IMR-90 (cell line): ENCODE results near the gene TAAR2. TPM values are rescaled to one million over a fixed set of nuclear protein-coding genes. Genes with fewer than 3 reads are reported as not detected.

ENCODE experiments used
- ATAC-seq: fragments of 200-7000 bp; cut with Tn5 transposase; 2 replicates; pipeline ENCODE4 v1.9.1; 2020; ENCODE audit warnings: low read depth, mild to moderate bottlenecking, moderate library complexity
- BruUV-seq: library from RNA; stranded (reverse); fragments of 400-500 nt; replicated peaks from 2 replicates; lab custom pipeline; 2021; lab: Mats Ljungman, UMichigan
- CTCF ChIA-PET: fragments of 300-600 bp; formaldehyde crosslinking; extraction: SDS; loops from one replicate; lab custom pipeline; 2021; ENCODE audit warnings: antibody characterized with exemption; lab: Yijun Ruan, JAX
- POLR2A ChIA-PET: fragments of 300-600 bp; sonication (Branson Sonifier 250); formaldehyde crosslinking; loops from one replicate; lab custom pipeline; 2022; ENCODE audit warnings: antibody characterized with exemption; ENCODE audit not compliant: unreplicated experiment; lab: Charles Lee
- DNase-seq: peaks from one replicate; pipeline ENCODE4 v3.0.0; 2013
- H2AFZ ChIP-seq: replicated peaks from 2 replicates; pipeline ENCODE3; 2013; ENCODE audit warnings: low read length, mild to moderate bottlenecking; ENCODE audit not compliant: poor library complexity
- H2AK5ac ChIP-seq: 2 replicates; pipeline ENCODE4 v1.6.1; 2013; ENCODE audit warnings: low read depth, low read length, inconsistent platforms
- H2AK9ac ChIP-seq: replicated peaks from 2 replicates; pipeline ENCODE3; 2013; ENCODE audit warnings: mild to moderate bottlenecking, low read depth, low read length, moderate library complexity; ENCODE audit not compliant: poor library complexity
- H2BK120ac ChIP-seq: 2 replicates; pipeline ENCODE4 v1.6.1; 2013; ENCODE audit warnings: low read depth, low read length, inconsistent platforms
- H2BK15ac ChIP-seq: 3 replicates; pipeline ENCODE4 v1.6.1; 2013; ENCODE audit warnings: low read depth, low read length, inconsistent platforms
- H2BK20ac ChIP-seq: 2 replicates; pipeline ENCODE4 v1.6.1; 2013; ENCODE audit warnings: low read depth, mild to moderate bottlenecking, inconsistent platforms, low read length, moderate library complexity
- H2BK5ac ChIP-seq: 2 replicates; pipeline ENCODE4 v1.6.1; 2013; ENCODE audit warnings: mild to moderate bottlenecking, low read depth, low read length, inconsistent platforms; ENCODE audit not compliant: poor library complexity, severe bottlenecking
- H3K14ac ChIP-seq: replicated peaks from 2 replicates; pipeline ENCODE4 v1.6.1; 2013; ENCODE audit warnings: low read depth, low read length, inconsistent platforms
- H3K18ac ChIP-seq: 2 replicates; pipeline ENCODE4 v1.6.1; 2013; ENCODE audit warnings: low read depth, low read length, control low read depth
- H3K23ac ChIP-seq: 2 replicates; pipeline ENCODE4 v1.6.1; 2013; ENCODE audit warnings: low read depth, low read length, inconsistent platforms
- H3K27ac ChIP-seq: 2 replicates; pipeline ENCODE4 v1.5.1; 2013; ENCODE audit warnings: mild to moderate bottlenecking, control low read depth, low read length; ENCODE audit not compliant: insufficient read depth
- H3K27me3 ChIP-seq: 2 replicates; pipeline ENCODE4 v1.6.1; 2013; ENCODE audit warnings: low read length; ENCODE audit not compliant: control insufficient read depth, insufficient read depth
- H3K36me3 ChIP-seq: 2 replicates; pipeline ENCODE4 v1.6.1; 2013; ENCODE audit warnings: low read length, mixed read lengths; ENCODE audit not compliant: control insufficient read depth, insufficient read depth
- H3K4ac ChIP-seq: 2 replicates; pipeline ENCODE4 v1.6.1; 2013; ENCODE audit warnings: low read depth, low read length, inconsistent platforms
- H3K4me1 ChIP-seq: 2 replicates; pipeline ENCODE4 v1.6.1; 2013; ENCODE audit warnings: low read length, mixed read lengths; ENCODE audit not compliant: control insufficient read depth, insufficient read depth
- H3K4me2 ChIP-seq: 2 replicates; pipeline ENCODE4 v1.6.1; 2013; ENCODE audit warnings: low read depth, mild to moderate bottlenecking, control low read depth, low read length, moderate library complexity
- H3K4me3 ChIP-seq: 2 replicates; pipeline ENCODE4 v1.5.1; 2013; ENCODE audit warnings: low read depth, mild to moderate bottlenecking, control low read depth, low read length, moderate library complexity; ENCODE audit not compliant: insufficient read depth
- H3K56ac ChIP-seq: 2 replicates; pipeline ENCODE4 v1.6.1; 2013; ENCODE audit warnings: low read length, inconsistent platforms; ENCODE audit not compliant: insufficient read depth; ENCODE audit errors: extremely low read depth
- H3K79me1 ChIP-seq, 2 experiments: 2 replicates each; pipeline ENCODE4 v1.6.1; 2013; ENCODE audit warnings: low read length in 2 of 2, inconsistent platforms in 1 of 2, low read depth in 1 of 2
- H3K9ac ChIP-seq: 2 replicates; pipeline ENCODE4 v1.6.1; 2013; ENCODE audit warnings: low read depth, low read length, control low read depth
- H3K9me1 ChIP-seq: 2 replicates; pipeline ENCODE4 v1.6.1; 2013; ENCODE audit warnings: low read length, inconsistent platforms; ENCODE audit not compliant: insufficient read depth
- H3K9me3 ChIP-seq: 2 replicates; pipeline ENCODE4 v1.6.1; 2013; ENCODE audit warnings: low read length; ENCODE audit not compliant: control insufficient read depth, insufficient read depth
- H4K20me1 ChIP-seq: 2 replicates; pipeline ENCODE4 v1.6.1; 2013; ENCODE audit warnings: low read length, inconsistent platforms; ENCODE audit not compliant: insufficient read depth
- H4K5ac ChIP-seq: 2 replicates; pipeline ENCODE4 v1.6.1; 2013; ENCODE audit warnings: mild to moderate bottlenecking, low read depth, low read length, control low read depth
- H4K8ac ChIP-seq, 2 experiments: 2 replicates each; pipeline ENCODE4 v1.6.1; 2013; ENCODE audit warnings: low read depth in 2 of 2, low read length in 2 of 2, control low read depth in 1 of 2, inconsistent platforms in 1 of 2
- H4K91ac ChIP-seq: 2 replicates; pipeline ENCODE4 v1.6.1; 2013; ENCODE audit warnings: low read depth, low read length, inconsistent platforms; ENCODE audit not compliant: insufficient read depth
- CEBPB ChIP-seq: IDR thresholded peaks from 2 replicates; pipeline ENCODE4 v1.6.1; 2012; ENCODE audit warnings: low read depth, low read length, improper control_type of control experiment
- POLR2A ChIP-seq: IDR thresholded peaks from 2 replicates; pipeline ENCODE4 v1.6.1; 2012; ENCODE audit warnings: mild to moderate bottlenecking, low read depth, low read length
- WGBS, 2 experiments: methylation state at CpG; one replicate each; pipeline versions ENCODE4 v1.1.5 to v1.1.7; 2013; ENCODE audit warnings: missing lambda C conversion rate in 2 of 2; ENCODE audit not compliant: insufficient read length in 1 of 2; ENCODE audit errors: extremely low coverage in 2 of 2; 5-methylcytosine and 5-hydroxymethylcytosine counted together
- dilution Hi-C: fragments of 300-500 bp; cut with HindIII; formaldehyde crosslinking; loops from one replicate; pipeline ENCODE4 v1.14.3; 2018; ENCODE audit warnings: low sequenced_read_pairs; ENCODE audit not compliant: unreplicated experiment
- in situ Hi-C: fragments of 300-500 bp; cut with MboI; formaldehyde crosslinking; loops from 3 replicates; pipeline ENCODE4 v1.14.3; 2019; ENCODE audit warnings: low sequenced_read_pairs, inconsistent platforms, mixed read lengths
- intact Hi-C: fragments of 100-400 bp; cut with micrococcal nuclease; formaldehyde crosslinking; loops from 2 replicates; pipeline ENCODE4 v1.10.0; 2022
- polyA plus RNA-seq, 3 experiments: library from polyadenylated mRNA; depleted of rRNA; stranded (reverse); fragments of >200 nt; gene quantifications; 2 replicates each; pipeline ENCODE4 v1.2.3, GENCODE V29; 2012; ENCODE audit warnings: low replicate concordance in 1 of 3
- total RNA-seq: library from RNA; depleted of rRNA; stranded (reverse); fragments of >200 nt; gene quantifications from 2 replicates; pipeline ENCODE4 v1.2.3, GENCODE V29; 2012

The TAAR2 gene
- total and polyA plus RNA-seq, 2 of the 4 experiments (the other 2 are of a cell fraction) = not detected

DNA sequence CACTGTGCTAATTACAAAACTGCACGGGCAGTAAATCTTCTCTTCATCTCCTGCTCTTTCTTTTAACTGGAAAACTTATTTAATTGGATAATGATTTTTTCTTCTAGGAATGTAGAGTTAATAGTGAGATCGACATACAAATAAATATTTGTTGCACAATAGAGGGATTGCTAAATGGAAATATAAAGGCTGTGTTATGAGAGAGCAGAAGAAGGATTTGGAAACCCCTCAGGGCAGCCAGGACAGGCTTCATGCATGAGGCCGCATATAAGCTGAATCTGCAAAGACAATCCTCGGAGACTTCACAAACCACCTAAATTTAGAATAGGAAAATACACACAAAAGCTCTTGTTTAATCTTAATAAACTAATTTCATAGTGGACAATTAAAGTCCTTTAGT lies 37.8 kb upstream of the TAAR2 start:
- ATAC-seq (no peak), DNase-seq (no peak)
- Histone ChIP-seq H4K8ac (no peak overlapping the region), H2AK5ac (no peak overlapping the region), H3K14ac (no peak overlapping the region), H4K91ac (no peak overlapping the region), H3K36me3 (no peaks in the 10 kb centered on the region), H3K4me2 (no peak overlapping the region), H2AK9ac (no peak overlapping the region), H3K4me1 (no peaks in the 10 kb centered on the region), H2BK5ac (no peak overlapping the region), H2BK15ac (no peak overlapping the region), H4K20me1 (no peaks in the 10 kb centered on the region), H3K9ac (no peak overlapping the region), H3K18ac (no peak overlapping the region), H3K4me3 (no peak overlapping the region), H3K27ac (no peak overlapping the region), H2BK20ac (no peak overlapping the region), H3K9me1 (no peaks in the 10 kb centered on the region), H3K9me3 (peaks cover 3% of the 10 kb centered on the region; the same call in 1 of the 2 replicates), H4K5ac (no peak overlapping the region), H2AFZ (no peak overlapping the region), H3K23ac (no peak overlapping the region), H2BK120ac (no peak overlapping the region), H3K27me3 (peaks cover 10% of the 10 kb centered on the region), H3K56ac (no peak overlapping the region), H3K79me1 (no peaks in the 10 kb centered on the region), H3K4ac (no peak overlapping the region)
- TF ChIP-seq CEBPB (peak; percentile 21; the same call in 1 of the 2 replicates), POLR2A (no peak)
- ChIA-PET POLR2A (no interaction called here), CTCF (no interaction called here)
- no TSS peak for BruUV-seq
- in situ Hi-C loops (loop anchor here (25.0 kb wide), 1 partner anchor 100 kb away; the partner anchor contains the start of gene VNN2), intact Hi-C loops (no loop called here), dilution Hi-C loops (no loop called here)
- no CpG with 5 or more reads among the region's 4 CpGs for WGBS, 2 experiments
